NCI-H82 treated with DMSO at 0.1 percent for 48 hours (cell line): ENCODE data around the gene CLDN16.

Experiments
- DNase-seq: peaks from one replicate; lab custom pipeline; 2025; ENCODE audit not compliant: unreplicated experiment; lab: John Stamatoyannopoulos, UW

Gene CLDN16

DNA sequence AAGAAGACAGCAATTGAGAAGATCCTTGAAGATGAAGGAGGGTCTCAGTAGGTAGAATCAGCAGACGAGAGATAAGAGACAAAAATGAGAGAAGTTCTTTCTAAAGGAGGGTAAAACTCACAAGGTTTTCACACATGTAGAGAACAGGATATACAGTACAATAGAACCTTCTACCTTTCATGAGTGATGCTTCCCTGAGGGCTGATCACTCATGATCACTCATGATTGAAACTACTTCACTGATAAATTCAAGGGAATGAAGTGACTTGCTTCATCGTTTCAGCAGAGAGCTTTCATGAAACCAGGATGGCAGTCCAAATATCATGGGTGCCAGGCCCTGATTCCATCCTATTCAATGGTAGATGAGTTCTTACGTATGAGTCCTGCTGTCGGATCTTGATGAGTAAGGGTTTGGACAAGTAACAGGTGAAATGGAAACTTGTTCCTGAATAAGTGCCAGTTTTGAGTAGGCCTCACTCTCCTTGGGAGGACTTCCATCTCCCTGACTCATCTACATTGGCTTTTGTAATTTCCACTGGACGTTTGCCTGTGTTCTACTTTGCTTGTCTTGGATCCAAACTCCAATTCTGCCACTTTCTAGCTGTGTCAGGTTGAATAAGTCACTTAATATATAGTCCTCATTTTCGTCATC is 9.6 kb upstream of the CLDN16 start:
- DNase-seq = no peak

DNA sequence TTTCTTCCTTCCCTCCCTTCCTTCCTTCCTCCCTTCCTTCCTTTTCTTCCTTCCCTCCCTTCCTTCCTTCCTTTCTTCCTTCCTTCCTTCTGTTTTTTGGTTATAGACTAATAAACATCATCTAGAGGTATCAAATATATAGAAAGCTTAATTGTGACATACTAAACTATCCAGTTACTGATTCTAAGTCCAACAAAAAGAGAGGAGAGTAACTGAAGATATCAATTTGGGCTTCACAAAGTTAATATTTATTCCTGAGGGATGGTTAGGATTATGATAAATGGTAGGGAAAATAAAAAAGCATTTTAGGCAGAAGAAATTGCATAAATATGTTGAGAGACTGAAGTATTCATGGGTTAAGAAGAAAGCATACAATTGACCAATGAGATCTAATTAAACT is 7.8 kb upstream of the CLDN16 start:
- DNase-seq = no peak

DNA sequence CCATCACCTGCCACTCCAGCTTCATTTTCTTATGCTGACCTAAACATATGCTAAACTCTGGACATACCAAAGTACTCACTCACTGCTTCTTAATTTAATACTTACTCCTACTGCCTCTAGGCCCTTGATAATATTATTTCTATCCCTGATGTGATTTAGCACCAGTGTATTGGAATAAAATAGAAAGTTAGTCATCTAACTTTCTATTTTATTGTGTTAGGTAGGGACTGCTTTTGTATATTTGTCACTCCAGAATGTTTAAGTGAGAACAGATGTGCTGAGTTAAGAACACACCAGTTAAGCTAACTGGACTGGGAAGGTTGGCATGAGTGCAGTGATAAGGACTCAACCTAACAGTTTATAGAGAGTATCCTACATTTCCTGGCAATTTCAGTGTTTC is 6.5 kb upstream of the CLDN16 start:
- no peak for DNase-seq

DNA sequence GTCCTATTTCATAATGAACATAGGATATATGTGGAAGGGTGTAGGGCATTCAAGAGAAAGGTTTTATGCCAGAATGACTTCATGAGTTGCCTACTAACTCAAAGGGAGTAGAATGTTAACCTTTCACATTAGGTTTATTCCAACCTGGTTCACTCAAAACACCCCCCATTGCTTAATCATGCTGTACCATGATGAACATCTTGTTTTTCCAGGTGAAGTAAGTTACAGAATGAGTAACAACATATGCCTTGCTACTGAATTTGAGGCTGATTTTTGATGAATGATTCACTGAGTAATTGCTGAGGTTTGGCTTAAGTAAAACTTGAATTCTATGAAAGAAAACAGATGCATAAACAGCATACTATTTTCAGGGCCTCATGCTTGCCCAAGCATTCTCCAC is 5.9 kb upstream of the CLDN16 start:
- DNase-seq = no peak

DNA sequence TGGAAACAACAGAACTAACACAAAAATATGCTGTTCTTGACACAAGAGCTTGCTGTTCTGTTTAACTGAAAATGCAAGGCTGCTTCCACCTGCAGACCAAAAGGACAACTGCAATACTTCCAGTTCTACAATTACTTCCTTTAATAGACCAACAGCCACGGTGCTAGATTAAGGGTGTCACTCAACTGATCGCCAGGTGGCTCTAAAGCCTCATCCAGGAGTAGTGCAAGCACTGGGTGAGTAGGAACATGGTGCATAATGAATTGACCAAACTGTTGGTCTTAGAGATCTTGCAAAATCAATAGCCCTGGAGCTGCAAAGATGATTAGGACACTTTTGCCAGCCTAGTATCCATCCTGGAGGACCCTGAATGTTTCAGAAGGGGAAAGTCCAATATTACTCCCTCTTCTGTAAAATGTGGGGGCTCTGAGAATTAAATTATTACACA is 3.6 kb upstream of the CLDN16 start:
- DNase-seq = peak; percentile 29

DNA sequence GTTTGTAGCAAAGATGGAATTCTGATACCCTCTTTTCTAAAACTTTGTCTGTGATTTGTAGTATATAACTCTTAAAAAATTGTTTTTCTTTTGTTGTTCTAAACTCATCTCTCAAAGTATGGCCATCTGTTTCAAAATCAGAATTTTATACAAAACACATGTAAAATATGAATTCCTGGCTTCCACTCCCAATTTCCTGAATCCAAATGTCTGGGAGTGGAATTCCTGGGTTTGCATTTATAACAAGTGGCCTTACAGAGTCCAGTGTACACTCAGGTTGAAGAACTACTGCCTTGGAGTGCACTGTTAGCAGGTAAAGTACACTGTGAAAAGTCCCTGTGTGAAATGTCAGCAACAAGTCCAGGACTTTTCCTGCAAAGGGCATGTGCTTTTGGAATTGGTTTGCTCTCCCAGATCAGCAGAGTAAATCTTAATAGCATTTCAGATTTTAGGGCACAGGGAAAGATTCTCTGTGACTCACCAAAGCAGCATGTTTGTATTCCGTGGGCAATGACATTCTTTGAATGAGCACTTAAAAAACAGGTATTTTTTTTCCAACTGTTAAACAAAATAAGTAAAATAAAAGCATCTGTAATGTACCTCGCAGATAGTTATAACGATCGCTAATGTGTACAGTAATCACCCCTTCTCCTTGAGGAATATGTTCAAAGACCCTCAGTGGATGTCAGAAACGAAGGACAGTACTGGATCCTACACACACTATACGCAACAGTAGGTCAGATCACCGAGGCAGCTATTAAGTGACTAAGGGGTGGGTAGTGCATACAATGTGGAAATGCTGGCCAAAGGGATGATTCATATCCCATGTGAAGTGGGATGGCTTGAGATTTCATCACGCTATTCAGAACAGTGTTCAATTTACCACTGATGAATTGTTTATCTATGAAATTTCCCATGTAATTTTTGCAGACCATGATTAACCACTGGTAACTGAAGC is 2.0 kb upstream of the CLDN16 start:
- no peak for DNase-seq

DNA sequence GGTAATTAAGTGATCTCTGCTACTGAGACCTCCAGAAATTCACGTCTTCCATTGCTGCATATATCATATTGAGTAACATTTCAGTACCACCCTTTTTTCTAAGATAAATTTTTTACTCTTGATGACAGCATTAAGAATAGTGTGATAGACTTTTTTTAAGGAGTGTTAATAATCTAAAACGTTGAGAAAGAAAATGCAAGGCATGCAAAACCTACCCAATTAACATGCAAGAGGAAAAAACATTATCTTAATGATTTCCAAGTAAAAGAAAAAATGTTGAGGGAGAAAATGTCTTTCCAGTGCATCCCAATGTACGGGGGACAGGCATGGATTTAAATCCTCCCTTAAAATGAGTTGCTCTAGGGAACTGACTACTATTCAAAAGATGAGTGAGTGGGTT is 740 bp downstream of the CLDN16 start:
- no peak for DNase-seq

DNA sequence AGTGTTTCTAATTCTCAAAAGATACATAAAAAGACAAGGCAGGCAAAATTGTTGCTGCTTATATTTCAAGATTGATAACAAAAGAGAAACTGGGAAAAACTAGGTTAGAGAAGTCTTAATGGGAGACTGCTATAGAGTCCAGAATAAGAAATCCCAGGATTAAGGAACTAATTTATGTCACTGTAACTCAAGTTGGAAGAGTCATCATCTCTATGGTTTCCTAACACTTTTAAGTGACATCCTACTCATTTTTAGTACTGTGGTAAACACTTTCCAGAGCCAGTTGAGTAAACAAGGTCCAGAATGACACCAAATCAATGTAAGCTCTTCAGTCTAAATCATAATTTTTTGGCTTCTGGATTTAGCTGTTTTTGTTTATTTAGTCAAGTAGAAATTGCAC is 8.0 kb downstream of the CLDN16 start:
- DNase-seq = no peak

DNA sequence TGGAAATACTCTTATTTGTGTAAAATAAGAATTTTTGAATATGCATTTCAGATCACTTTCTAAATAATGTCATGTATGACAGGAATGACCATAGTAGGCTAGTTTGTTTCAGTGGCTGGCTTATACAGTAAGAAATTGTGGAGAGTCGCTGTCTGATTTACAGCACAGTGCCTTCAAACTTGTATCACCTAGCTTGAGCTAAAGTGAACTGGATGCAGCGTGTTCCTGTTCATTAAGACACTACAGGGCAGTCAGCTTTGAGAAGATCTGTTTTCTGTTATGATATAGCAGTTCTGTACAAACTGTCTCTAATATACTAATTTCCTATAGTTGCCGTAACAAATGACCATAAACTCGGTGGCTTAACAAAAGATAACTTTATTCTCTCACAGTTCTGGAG is 9.9 kb downstream of the CLDN16 start:
- DNase-seq = no peak

DNA sequence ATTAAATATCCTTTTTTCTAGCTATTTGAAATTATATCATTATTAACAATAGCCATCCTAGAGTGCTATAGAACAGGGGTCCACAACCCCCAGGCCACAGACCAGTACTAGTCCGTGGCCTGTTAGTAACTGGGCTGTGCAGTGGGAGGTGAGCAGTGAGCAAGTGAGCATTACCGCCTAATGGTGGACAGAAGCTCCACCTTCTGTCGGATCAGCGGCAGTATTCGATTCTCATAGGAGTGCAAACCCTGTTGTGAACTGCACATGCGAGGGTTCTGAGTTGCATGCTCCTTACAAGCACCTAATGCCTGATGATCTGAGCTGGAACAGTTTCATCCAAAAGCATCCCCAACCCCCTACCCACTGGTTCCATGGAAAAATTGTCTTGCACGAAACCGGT is 11.7 kb downstream of the CLDN16 start:
- DNase-seq = no peak

DNA sequence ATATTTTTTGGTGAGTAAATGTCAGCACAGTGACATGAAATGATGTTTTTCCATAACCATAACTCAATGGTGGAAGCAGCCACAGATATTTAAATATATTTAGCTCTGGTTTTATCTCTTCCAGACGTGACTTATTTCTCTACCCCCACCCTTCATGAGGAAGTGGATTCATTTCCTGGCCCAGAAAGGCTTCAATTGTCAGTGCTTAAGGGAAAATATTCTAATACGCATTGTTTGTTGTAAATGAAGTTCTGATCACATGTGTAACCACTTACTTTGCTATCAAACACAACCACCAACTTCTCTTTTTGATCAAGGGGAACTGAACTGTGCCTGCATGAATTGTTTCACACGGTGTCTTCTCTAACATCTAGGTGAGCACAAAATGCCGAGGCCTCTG is 14.0 kb downstream of the CLDN16 start:
- DNase-seq = no peak

DNA sequence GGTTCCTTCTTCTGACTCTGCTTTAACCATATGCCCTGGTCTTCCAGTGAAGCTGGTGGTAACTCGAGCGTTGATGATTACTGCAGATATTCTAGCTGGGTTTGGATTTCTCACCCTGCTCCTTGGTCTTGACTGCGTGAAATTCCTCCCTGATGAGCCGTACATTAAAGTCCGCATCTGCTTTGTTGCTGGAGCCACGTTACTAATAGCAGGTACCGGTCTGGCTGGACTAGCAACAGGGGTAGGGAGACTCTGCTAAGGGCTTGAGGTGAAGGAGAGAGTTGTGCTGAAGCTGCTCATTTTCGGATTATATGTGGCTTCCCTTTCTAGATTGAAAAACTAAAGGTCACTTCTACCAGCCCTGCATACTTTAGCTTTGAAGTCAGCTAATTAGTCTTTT is 16.8 kb downstream of the CLDN16 start:
- no peak for DNase-seq

DNA sequence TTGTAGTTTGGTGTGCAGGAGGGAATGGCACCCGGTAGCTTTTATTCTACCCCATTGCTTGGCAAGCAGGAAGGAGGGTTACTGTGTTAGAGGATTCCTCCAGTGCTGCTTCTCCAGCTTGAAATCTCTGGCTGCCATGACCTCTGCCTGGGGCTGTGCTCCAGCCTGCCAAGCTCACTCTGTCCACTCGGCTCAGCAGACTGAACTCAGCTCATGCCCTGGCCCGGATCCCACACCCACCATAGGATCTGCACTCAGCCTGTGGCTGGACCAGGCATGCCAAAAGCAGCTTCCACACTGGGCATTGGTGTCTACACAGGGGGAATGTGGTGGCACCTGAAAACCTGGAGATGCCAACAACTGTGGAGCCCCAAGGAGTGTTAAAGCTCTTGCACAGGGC is 26.3 kb downstream of the CLDN16 start:
- no peak for DNase-seq

DNA sequence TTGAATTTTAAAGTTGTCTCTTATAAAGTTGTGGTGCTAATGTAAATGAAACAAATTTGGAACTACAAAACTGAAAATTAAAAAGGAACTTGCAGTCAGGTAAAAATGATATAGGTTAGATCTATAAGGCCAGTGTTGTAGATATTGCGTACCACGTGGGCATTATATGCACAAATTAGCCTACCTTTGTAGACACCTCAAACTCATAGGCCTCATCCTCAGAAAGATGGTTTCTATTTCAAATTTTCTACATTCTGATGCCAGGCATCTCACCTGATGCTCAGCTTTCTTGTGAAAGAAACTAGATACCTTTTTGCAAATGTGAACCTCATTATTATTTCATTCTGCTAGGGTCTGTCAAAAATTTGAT is 36.1 kb downstream of the CLDN16 start:
- no peak for DNase-seq

DNA sequence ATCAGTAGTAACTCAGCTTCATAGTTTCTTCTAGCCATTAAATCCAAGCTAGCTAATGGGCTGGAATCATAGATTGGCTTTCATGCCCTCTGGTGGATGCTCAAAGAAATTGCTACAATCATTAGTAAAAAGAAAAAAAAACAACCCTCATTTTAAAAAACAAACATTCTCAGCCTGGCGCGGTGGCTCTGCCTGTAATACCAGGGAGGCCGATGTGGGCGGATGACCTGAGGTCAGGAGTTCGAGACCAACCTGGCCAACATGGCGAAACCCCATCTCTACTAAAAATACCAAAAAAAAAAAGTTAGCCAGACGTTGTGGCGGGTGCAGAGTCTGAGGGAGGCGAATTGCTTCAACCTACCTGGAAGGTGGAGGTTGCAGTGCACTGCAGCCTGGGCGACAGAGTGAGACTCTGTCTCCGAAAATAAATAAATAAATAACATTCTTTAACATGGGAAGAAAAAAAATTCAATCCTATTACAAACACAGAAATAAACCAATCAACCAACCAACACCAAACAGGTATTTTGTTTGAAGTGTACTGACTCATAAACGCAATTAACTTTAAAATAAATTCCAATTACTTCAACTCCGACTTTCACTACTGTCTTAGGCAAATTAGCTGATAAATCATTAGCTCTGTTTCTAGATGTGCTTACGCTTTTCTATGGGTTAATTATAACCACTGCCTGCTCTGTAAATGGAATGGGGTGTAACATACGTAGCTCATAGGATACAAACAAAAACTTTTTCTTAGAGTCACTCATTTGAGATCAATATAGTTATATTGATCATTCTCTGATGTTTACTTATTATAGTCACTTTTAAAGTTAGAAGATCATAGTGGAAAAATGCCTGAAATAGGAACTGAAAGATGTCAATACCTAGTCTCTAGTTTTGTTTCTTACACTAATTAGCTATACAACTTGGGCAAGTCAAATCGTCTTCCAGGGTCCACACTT is 36.8 kb downstream of the CLDN16 start:
- peak; percentile 52 for DNase-seq

DNA sequence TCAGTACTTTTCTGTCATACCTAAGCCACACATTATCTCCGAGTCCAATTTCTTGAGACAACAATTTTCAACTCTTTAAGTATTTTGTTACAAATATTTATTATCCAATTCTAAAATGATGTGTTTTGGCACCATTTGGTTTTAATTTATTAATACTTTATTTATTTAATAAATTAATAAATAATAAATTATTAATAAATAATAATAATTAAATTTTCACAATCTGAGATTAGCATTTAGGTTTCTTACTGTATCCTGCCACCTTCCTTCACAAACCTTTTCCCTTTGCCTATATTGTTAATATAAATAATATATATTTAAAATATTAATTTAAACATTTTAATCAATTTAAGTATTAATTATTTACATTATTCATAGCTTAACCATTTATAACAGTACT is 37.9 kb downstream of the CLDN16 start:
- DNase-seq = no peak

DNA sequence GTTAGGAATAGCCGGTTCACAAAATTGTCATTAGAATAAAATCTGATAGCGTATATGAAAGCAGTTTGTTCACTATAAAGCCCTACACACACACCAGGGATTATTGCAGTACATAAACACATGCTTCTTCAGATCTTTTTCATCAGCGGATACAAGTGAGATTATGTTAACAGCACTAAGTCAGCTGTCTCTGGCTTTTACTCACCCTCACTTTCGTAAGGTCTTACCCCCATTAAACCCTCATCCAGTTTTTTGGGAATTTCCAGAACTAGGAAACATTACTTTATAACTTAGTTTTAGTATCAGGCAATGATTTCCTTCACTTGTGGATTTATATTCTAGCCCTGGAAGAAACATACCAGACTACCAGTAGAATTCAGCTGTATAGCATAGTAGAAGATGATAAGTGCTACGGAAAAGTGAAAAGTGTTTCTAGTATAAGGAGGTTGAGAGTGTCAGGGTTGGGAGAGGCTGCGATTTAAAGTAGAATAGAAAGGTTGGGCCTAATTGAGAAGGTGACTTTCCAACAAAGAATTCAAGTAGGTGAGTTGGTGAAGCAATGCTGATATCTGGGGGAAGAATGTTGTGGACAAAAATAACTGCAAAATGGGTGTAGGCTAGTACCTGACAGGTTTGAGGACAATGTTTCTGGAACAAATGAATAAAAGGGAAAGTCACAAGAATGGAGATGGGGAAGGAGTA is 39.0 kb downstream of the CLDN16 start:
- no peak for DNase-seq

DNA sequence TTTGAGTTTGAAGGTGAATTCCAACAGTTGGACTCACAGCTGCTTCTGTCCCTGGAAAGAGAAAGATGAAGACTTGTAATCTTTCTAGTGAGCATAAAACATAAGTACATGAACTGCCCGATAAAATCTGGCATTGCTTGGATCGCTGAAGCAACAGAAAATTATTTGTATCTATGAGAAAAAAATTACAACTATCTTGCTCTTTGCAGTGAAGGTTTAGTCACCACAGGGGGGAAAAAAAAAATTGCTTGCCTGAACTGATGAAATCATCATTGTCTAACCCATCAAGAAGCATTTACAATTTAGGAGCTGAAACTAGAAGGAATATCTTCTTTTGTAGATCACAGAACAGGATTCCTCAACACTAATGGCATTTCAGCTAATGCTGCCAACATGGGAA is 41.7 kb downstream of the CLDN16 start:
- DNase-seq = no peak

DNA sequence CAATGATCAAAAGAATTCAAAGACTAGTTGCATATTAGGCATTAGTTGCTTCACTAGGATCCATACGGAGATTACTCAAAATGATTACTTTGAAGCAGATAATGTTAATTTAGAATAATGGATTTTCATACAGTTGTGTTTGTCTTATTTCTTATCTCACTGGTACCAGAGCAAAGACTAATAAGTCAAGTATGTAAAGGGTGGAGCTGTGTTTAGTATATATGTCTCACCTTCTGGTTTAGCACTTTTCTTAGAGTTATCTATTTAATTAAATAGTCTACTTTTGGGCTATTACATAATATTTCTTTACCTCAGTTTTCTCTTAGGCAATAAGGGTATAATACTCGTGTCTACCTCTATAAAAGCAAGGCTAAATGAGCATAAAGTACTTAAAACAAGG is 42.9 kb downstream of the CLDN16 start:
- DNase-seq = no peak

DNA sequence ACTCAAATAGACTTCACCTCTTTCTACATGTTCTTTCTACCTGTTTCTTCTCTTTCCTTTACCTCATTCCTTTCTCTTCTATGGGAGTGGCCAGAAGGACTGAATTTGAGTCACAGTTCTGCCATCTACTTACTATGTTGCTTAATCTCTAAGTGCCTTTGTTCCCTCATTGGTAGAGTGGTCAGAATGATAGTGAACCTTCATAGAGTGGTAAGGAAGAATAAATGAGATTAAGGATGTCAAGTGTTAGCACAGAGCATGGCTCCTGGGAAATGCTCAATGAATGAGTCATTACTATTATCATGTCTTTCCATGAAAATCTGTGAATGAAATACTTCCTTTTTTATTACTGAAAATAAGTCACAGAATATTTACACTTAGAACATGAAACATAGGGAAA is 44.3 kb downstream of the CLDN16 start:
- DNase-seq = no peak

DNA sequence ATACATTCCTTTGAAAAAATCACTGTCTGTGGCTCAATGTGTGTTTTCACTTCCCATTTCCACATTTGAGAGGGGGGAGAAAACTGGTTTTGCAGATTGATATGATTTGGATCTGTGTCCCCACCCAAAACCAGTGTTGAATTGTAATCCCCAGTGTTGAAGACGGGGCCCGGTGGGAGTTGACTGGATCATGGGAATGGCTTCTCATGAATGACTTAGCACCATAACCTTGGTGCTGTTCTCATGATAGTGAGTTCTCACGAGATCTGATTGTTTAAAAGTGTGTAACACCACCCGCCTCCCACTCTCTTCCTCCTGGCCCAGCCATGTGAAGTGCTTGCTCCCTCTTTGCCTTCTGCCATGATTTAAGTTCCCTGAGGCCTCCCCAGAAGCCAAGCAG is 45.7 kb downstream of the CLDN16 start:
- no peak for DNase-seq
